ENCODE measurements around the gene TAL2. TPM values are rescaled to one million over a fixed set of nuclear protein-coding genes. Genes with fewer than 3 reads are reported as not detected.
"Not testable (repeated sequence)": the region's sequence is repeated elsewhere in the genome, so short reads cannot be mapped to it uniquely, and the experiment has no call there.

The TAL2 gene
- total RNA-seq, 1 donor from 2014 or later, result not detected

DNA sequence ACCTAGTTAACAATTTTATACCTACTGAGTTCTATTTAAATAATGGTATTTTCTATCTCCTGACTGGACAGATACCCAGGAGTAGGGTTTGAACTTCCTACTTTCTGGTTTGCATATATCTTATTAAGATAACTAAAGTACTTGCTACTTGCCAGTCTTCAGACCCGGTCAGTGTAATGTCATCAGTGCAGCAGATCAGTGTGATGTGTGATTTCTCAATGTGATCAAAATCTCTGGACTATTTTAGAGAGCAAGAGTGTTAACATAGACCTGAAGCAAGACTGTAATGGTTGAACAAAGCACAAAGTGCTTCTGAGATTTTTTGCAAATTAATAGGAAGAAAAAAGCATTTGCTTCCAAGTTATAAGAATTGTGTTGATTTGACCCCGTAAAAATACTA, 38.9 kb downstream of the TAL2 start:
- TF ChIP-seq, protein P1, sequence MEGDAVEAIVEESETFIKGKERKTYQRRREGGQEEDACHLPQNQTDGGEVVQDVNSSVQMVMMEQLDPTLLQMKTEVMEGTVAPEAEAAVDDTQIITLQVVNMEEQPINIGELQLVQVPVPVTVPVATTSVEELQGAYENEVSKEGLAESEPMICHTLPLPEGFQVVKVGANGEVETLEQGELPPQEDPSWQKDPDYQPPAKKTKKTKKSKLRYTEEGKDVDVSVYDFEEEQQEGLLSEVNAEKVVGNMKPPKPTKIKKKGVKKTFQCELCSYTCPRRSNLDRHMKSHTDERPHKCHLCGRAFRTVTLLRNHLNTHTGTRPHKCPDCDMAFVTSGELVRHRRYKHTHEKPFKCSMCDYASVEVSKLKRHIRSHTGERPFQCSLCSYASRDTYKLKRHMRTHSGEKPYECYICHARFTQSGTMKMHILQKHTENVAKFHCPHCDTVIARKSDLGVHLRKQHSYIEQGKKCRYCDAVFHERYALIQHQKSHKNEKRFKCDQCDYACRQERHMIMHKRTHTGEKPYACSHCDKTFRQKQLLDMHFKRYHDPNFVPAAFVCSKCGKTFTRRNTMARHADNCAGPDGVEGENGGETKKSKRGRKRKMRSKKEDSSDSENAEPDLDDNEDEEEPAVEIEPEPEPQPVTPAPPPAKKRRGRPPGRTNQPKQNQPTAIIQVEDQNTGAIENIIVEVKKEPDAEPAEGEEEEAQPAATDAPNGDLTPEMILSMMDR (conservative IDR thresholded peaks at IDR 0.05; ENCODE audit: low read depth, low read length), result no peak
- no peak for DNase-seq (ENCODE audit: low read depth)
- H3K4me3 ChIP-seq (ENCODE audit: low read depth, low read length), result no peak overlapping the region

DNA sequence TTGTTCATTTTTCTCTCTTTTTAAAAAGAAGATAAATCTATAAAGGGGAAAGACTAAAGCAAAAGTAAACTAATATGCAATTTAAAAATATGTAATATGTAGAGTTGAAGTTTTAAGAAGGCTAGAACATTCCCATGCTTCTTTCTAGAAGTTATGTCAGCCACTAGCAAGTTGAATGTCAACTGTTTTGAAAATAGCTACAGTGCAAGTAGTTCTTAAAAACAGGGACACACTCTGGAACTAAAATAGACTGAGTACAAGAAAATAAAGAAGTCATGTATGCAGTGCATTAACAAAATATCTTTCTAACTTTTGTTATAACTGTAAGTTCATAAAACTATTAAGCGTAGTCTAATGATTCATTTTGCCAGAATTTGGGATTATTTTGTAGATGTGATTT, 40.0 kb downstream of the TAL2 start:
- H3K4me3 ChIP-seq (ENCODE audit: low read depth, low read length), result no peak overlapping the region
- DNase-seq (ENCODE audit: low read depth), result no peak
- TF ChIP-seq, protein P1 (conservative IDR thresholded peaks at IDR 0.05; ENCODE audit: low read depth, low read length), result no peak

DNA sequence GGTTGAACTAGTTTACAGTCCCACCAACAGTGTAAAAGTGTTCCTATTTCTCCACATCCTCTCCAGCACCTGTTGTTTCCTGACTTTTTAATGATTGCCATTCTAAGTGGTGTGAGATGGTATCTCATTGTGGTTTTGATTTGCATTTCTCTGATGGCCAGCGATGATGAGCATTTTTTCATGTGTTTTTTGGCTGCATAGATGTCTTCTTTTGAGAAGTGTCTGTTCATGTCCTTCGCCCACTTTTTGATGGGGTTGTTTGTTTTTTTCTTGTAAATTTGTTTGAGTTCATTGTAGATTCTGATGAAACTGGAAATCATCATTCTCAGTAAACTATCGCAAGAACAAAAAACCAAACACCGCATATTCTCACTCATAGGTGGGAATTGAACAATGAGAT, 41.4 kb downstream of the TAL2 start:
- not testable (repeated sequence) for H3K4me3 ChIP-seq (ENCODE audit: low read depth, low read length)

DNA sequence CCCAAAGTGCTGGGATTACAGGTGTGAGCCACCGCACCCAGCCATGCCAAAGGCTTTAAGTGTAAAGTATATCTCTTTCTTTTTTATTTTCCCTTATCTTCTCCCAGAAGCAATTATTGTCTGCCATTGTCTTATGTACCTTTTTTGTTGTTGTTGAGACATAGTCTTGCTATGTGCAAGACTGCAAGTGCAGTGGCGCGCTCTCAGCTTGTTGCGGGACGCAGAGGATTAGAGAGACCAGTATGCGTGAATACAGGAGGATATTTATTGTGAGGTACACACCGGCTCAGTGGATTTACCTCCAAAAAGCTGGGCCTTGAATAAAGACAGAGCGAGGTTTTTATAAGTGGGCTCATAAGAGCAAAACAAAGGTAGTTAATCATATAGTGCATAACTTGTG, 43.9 kb downstream of the TAL2 start:
- no peak overlapping the region for H3K4me3 ChIP-seq (ENCODE audit: low read depth, low read length)
- DNase-seq (ENCODE audit: low read depth), result no peak
- TF ChIP-seq, protein P1 (conservative IDR thresholded peaks at IDR 0.05; ENCODE audit: low read depth, low read length), result no peak

More for the DNA sequence above, 41.4 kb downstream of the TAL2 start:
- not testable (repeated sequence) for DNase-seq (ENCODE audit: low read depth)

DNA sequence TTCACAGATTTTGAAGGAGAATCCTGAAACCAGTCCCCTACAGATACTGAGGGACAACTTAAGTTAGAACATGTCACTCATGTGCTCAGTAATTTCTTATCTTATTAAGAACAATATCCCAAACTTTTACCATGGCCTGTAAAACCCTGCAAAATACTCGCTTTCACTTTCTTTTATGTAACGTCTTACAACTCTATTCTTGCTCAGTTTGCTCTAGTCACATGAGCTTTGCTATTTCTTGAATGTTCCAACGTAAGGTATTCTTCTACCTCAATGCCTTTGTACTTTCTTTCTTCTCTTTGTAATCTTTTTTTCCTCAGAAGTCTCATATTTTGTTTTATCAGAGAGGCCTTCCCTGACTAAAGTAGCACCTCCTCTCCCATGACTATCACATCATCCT, 46.1 kb downstream of the TAL2 start:
- TF ChIP-seq, protein P1 (conservative IDR thresholded peaks at IDR 0.05; ENCODE audit: low read depth, low read length), result no peak
- no peak for DNase-seq (ENCODE audit: low read depth)
- H3K4me3 ChIP-seq (ENCODE audit: low read depth, low read length), result peak overlapping the region; percentile 32

DNA sequence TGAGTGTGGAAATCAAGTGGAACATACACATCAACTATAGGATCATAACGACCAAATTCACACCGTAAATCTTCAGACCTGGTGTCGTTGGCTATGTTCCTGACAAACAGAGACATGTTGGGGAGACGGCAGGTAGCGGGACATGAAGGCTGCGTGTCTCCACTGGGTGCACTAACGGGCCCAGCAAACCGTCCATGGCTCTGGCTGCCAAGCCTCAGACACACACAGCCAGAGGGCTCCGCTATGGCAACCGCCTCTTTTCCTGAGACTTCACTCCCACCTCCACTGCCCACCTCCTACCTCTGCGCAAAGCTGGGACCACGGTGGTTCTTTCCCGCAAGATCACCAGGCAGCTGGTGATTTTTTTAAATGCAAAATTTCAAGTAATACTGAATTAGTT, 48.4 kb downstream of the TAL2 start:
- no peak for DNase-seq (ENCODE audit: low read depth)
- TF ChIP-seq, protein P1 (conservative IDR thresholded peaks at IDR 0.05; ENCODE audit: low read depth, low read length), result no peak
- H3K4me3 ChIP-seq (ENCODE audit: low read depth, low read length), result no peak overlapping the region

DNA sequence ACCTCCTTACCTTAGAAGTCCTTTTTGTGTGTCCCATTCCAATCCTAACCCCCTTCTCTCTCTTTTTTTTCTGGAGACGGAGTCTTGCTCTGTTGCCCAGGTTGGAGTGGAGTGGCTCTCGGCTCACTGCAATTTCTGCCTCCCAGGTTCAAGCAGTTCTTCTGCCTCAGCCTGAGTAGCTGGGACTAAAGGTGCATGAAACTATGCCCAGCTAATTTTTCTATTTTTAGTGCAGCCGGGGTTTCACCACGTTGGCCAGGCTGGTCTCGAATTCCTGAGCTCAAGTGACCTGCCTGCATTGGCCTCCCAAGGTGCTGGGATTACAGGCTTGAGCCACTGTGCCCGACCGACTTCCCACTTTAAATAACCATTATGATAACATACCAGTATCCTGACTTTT, 49.6 kb downstream of the TAL2 start:
- TF ChIP-seq, protein P1 (conservative IDR thresholded peaks at IDR 0.05; ENCODE audit: low read depth, low read length), result no peak
- H3K4me3 ChIP-seq (ENCODE audit: low read depth, low read length), result no peak overlapping the region
- no peak for DNase-seq (ENCODE audit: low read depth)

DNA sequence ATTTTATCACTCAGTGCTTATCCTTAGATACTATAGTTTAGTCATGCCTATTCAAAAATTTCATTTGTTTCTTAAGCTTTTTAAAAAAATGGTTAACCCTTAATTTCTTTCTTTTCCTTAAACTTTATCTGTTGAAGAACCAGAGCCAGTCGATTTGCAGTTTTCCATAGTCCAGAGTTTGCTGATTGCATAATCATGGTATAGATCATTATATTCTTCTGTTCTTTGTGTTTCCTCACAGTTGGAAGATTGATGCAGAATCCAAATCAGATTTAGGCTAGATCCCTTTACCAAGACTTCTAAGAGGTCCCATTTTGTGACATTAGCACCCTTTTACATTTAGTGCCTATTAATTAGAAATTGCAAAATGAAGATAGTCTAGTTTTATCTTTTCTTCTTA, 50.0 kb downstream of the TAL2 start:
- DNase-seq (ENCODE audit: low read depth), result no peak
- TF ChIP-seq, protein P1 (conservative IDR thresholded peaks at IDR 0.05; ENCODE audit: low read depth, low read length), result no peak
- H3K4me3 ChIP-seq (ENCODE audit: low read depth, low read length), result no peak overlapping the region

Measured in epithelial cell of proximal tubule (primary cell).